Testis (tissue), 3 donors: ENCODE measurements around the gene BMP8A. TPM values are rescaled to one million over a fixed set of nuclear protein-coding genes. Genes with fewer than 3 reads are reported as not detected.
"Not testable (repeated sequence)": the region's sequence is repeated elsewhere in the genome, so short reads cannot be mapped to it uniquely, and the experiment has no call there.

Experiments used
- DNase-seq: peaks from one replicate; pipeline ENCODE4 v3.0.0-alpha.2; 2019
- H3K27ac ChIP-seq, 2 donors: fragments of 200-600 bp; sonication (generic); one replicate each; pipeline ENCODE4 v1.5.1; 2019
- H3K27me3 ChIP-seq: fragments of 200-600 bp; sonication (generic); one replicate; pipeline ENCODE4 v1.5.1; 2019
- H3K36me3 ChIP-seq: fragments of 200-600 bp; sonication (generic); one replicate; pipeline ENCODE4 v1.5.1; 2017; ENCODE audit warnings: low read depth; ENCODE audit errors: missing control alignments
- H3K4me1 ChIP-seq: fragments of 200-600 bp; sonication (generic); one replicate; pipeline ENCODE4 v1.5.1; 2019
- H3K4me3 ChIP-seq, 2 donors: fragments of 200-600 bp; sonication (generic); one replicate each; pipeline ENCODE4 v1.5.1; 2017 to 2019
- H3K9me3 ChIP-seq: fragments of 200-600 bp; sonication (generic); one replicate; pipeline ENCODE4 v1.5.1; 2017
- CTCF ChIP-seq, 3 experiments: fragments of 450-650 bp in 2 of 3; fragments of 200-600 bp in 1 of 3; sonication (generic) in 1 of 3; IDR thresholded peaks; one replicate each; pipeline ENCODE4 v1.5.1; 2016 to 2019; ENCODE audit warnings: antibody characterized with exemption in 3 of 3, mild to moderate bottlenecking in 2 of 3, moderate library complexity in 1 of 3
- POLR2A ChIP-seq: fragments of 450-650 bp; IDR thresholded peaks from one replicate; pipeline ENCODE4 v1.6.1; 2017; ENCODE audit warnings: antibody characterized with exemption, mild to moderate bottlenecking, moderate library complexity
- WGBS, 2 donors: methylation state at CpG; one replicate each; pipeline ENCODE4 v1.1.5; 2018; 5-methylcytosine and 5-hydroxymethylcytosine counted together
- intact Hi-C: fragments of 100-400 bp; cut with DNase I; formaldehyde crosslinking; loops from one replicate; pipeline ENCODE4 v1.15.1; 2023; ENCODE audit warnings: low total_unique reads
- polyA plus RNA-seq: library from polyadenylated mRNA; stranded (reverse); fragments of 350-450 nt; fragmentation: Illumina TruSeq; extraction: RNeasy Lipid Tissue Mini Kit (QIAGEN cat#74804); gene quantifications from one replicate; pipeline ENCODE4 v1.2.3, GENCODE V29; 2014; ENCODE audit warnings: low read depth, low replicate concordance; ENCODE audit not compliant: insufficient read depth
- total RNA-seq, 2 donors: library from RNA; depleted of rRNA; stranded (reverse); fragments of >200 nt; gene quantifications; one replicate each; pipeline ENCODE4 v1.2.3, GENCODE V29; 2016

The BMP8A gene
- total and polyA plus RNA-seq, 3 donors from 2014 or later, result 4.3 to 15.0 (median 5.6) TPM

DNA sequence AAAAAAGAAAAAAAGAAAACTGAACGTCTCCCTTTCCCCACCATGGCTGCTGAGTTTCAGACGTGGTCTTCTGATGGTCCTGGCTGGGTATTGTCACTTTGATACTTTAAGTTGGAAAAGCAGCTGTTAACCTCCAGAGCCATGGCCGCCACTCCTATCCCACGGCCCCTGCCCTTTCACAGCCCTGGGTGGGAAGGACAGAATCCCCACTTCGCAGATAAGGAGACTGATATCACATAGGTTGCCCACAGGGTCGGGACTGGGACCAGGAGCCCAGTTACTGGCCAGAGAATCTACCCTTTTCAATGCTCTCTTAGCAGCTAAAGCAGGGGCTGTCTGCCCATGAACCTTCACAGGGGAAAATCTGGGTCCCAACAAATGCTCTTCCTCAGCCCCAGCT, 16.8 kb downstream of the BMP8A start:
- no peaks in the 10 kb centered on the region for H3K27me3 ChIP-seq
- peak overlapping the region in 1 of 2 donors; percentile 72 for H3K27ac ChIP-seq
- DNase-seq, result no peak
- no peak for TF ChIP-seq CTCF (IDR thresholded peaks at IDR 0.05)
- TF ChIP-seq POLR2A, result no peak
- no peaks in the 10 kb centered on the region for H3K9me3 ChIP-seq
- no peak overlapping the region for H3K4me3 ChIP-seq
- no peaks in the 10 kb centered on the region for H3K36me3 ChIP-seq
- H3K4me1 ChIP-seq, result peaks cover 4% of the 10 kb centered on the region
- WGBS, 2 donors, result 81 to 88% methylated on average over 6 of the region's 6 CpGs
- intact Hi-C loops, result no loop called here

GRCh38 chr1:39508857-39509305, 17.4 kb downstream of the BMP8A start:
- Histone ChIP-seq H3K36me3 (no peaks in the 10 kb centered on the region), H3K9me3 (no peaks in the 10 kb centered on the region), H3K27ac (peak overlapping the region in 1 of 2 donors; percentile 72), H3K4me1 (peaks cover 4% of the 10 kb centered on the region), H3K27me3 (no peaks in the 10 kb centered on the region), H3K4me3 (no peak overlapping the region)
- intact Hi-C loops, result no loop called here
- no peak for DNase-seq
- whole genome bisulfite sequencing, 2 donors, result 79 to 89% methylated on average over 10 to 11 of the region's 11 CpGs
- TF ChIP-seq POLR2A (no peak), CTCF (IDR thresholded peaks at IDR 0.05) (no peak)

- no peak for TF ChIP-seq POLR2A
- intact Hi-C loops, result no loop called here
- peaks cover 4% of the 10 kb centered on the region for H3K4me1 ChIP-seq
- H3K36me3 ChIP-seq, result no peaks in the 10 kb centered on the region
- H3K27me3 ChIP-seq, result no peaks in the 10 kb centered on the region
- DNase-seq, result peak; percentile 60
- 61 to 68% methylated on average over 20 to 22 of the region's 22 CpGs for WGBS, 2 donors
- peak overlapping the region in 1 of 2 donors; percentile 72 for H3K27ac ChIP-seq
- H3K4me3 ChIP-seq, result no peak overlapping the region
- H3K9me3 ChIP-seq, result no peaks in the 10 kb centered on the region
Measured at GRCh38 chr1:39509360-39510009, 18.0 kb downstream of the BMP8A start.

DNA sequence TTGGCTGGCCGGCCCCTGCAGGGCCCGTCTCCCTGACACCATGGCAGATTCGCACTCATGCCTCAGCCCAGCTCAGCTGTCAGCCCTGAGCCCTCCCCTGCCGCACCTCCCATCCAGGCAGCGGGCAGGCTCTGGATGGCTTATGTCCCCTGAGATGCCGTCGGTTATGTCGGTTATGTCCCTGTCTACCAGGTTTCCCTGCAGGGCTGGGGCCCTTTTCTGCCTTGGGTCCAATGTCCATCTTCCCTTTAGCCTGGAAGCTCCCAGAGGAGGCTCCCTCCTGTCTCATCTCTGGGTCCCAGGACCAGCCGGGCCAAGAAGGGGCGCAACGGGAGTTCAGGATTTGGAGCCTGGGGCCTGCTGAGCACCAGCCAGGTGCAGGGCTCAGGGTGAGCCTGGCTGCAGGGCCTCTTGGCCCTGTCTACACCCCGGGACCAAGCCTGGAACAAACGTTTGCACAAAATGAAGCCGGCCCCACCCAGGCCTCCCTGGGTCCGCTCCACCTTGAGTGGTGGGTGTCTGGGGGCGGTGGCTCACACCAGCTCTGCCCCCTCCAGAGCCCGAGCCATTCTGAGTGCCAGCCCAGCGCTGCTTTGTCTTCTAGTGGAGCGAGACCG, 19.2 kb downstream of the BMP8A start:
- 91 to 93% methylated on average over 7 to 14 of the region's 20 CpGs for WGBS, 2 donors
- H3K4me1 ChIP-seq, intact Hi-C loops, H3K27ac ChIP-seq, DNase-seq, H3K9me3 ChIP-seq, H3K27me3 ChIP-seq, H3K36me3 ChIP-seq, H3K4me3 ChIP-seq: not testable (repeated sequence)

DNA sequence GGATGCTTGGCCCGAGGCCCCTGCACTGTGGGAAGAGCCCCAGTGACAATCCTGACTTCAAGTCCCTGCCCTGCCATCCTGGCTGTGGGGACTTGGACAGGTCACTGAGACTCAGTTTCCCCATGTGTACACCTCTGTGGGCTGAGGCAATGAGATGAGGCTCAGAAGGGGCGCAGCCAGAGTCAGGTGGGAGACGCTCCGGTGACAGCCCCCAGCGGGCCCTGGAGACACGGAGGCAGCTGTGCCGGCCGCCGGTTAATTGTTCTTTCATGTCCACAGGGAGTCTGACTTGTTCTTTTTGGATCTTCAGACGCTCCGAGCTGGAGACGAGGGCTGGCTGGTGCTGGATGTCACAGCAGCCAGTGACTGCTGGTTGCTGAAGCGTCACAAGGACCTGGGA, 20.0 kb downstream of the BMP8A start:
- DNase-seq, H3K27ac ChIP-seq, H3K4me3 ChIP-seq, H3K36me3 ChIP-seq, H3K27me3 ChIP-seq, H3K9me3 ChIP-seq, H3K4me1 ChIP-seq, intact Hi-C loops: not testable (repeated sequence)
- 78% methylated on average over 8 of the region's 13 CpGs; no CpG with 5 or more reads in 1 of the 2 donors for WGBS, 2 donors

- H3K36me3 ChIP-seq, result not testable (repeated sequence)
Measured at GRCh38 chr1:39512234-39512847, 20.9 kb downstream of the BMP8A start.

DNA sequence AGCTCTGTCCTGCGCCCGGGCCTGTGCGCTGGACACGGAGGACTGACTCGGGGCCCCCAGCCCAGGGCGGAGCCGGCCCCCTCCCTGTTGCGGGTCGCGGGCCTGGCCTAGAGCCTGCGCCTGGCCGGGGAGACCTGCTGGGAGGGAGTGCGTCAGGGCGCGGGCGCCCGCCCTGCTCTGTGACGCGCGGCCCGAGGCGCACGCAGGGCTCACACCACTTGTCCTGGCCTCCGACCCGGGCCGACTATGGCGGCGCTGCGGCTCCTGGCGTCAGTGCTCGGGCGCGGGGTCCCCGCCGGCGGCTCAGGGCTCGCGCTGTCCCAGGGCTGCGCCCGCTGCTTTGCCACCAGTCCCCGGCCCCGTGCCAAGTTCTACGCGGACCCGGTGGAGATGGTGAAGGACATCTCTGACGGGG, 23.3 kb downstream of the BMP8A start:
- H3K9me3 ChIP-seq, H3K4me1 ChIP-seq, H3K27me3 ChIP-seq, intact Hi-C loops, H3K36me3 ChIP-seq: not testable (repeated sequence)
- peak overlapping the region; percentile 50 to 71 for H3K27ac ChIP-seq
- peak overlapping the region; percentile 24 to 50 for H3K4me3 ChIP-seq
- peak; percentile 66 for DNase-seq
- WGBS, 2 donors, result 2% methylated on average over 25 of the region's 46 CpGs; no CpG with 5 or more reads in 1 of the 2 donors

More at GRCh38 chr1:39512234-39512847, 20.9 kb downstream of the BMP8A start:
- 90% methylated on average over 4 of the region's 25 CpGs; no CpG with 5 or more reads in 1 of the 2 donors for WGBS, 2 donors
- H3K4me1 ChIP-seq, H3K27ac ChIP-seq, H3K27me3 ChIP-seq, intact Hi-C loops, H3K4me3 ChIP-seq, H3K9me3 ChIP-seq, DNase-seq: not testable (repeated sequence)

- H3K9me3 ChIP-seq, H3K27me3 ChIP-seq, intact Hi-C loops, DNase-seq, H3K4me1 ChIP-seq, H3K36me3 ChIP-seq: not testable (repeated sequence)
- 24 to 26% methylated on average over 12 to 25 of the region's 78 CpGs for WGBS, 2 donors
- Histone ChIP-seq H3K4me3 (peak overlapping the region in 1 of 2 donors; percentile 50), H3K27ac (peak overlapping the region in 1 of 2 donors; percentile 71)
Measured at GRCh38 chr1:39515131-39516086, 24.0 kb downstream of the BMP8A start.

DNA sequence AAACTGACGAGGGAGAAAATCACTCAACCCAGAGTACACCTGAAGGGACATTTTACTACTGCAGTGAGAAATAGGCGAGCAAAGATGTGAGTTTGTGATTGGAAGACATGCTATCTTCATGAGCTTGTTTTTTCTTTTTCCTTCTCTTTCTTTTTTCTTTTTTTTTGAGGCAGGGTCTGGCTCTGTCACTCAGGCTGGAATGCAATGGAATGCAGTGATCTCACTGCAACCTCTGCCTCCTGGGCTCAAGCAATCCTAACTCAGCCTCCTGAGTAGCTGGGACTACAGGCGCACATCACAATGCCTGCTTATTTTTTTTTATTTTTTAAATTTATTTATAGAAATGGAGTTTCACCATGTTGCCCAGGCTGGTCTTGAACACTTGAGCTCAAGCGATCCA, 25.4 kb downstream of the BMP8A start:
- WGBS, 2 donors, result 80 to 83% methylated on average over 4 of the region's 4 CpGs
- H3K36me3 ChIP-seq, H3K4me3 ChIP-seq, H3K4me1 ChIP-seq, H3K27ac ChIP-seq, H3K27me3 ChIP-seq, DNase-seq, H3K9me3 ChIP-seq, intact Hi-C loops: not testable (repeated sequence)
